Spinal cord (tissue), 10 donors: ENCODE results near the gene GBP1. TPM values are rescaled to one million over a fixed set of nuclear protein-coding genes. Genes with fewer than 3 reads are reported as not detected.
"Not testable (repeated sequence)": the region's sequence is repeated elsewhere in the genome, so short reads cannot be mapped to it uniquely, and the experiment has no call there.

Experiments
- DNase-seq, 6 donors: peaks; one replicate each; pipeline versions ENCODE4 v3.0.0 to v3.0.0-alpha.2; 2013 to 2015; ENCODE audit warnings: low spot score in 6 of 6, low read depth in 4 of 6
- H3K27ac ChIP-seq: one replicate; pipeline ENCODE4 v1.5.1; 2013; ENCODE audit warnings: low read depth, low read length, control low read depth
- H3K27me3 ChIP-seq: one replicate; pipeline ENCODE4 v1.6.1; 2013; ENCODE audit warnings: low read length; ENCODE audit not compliant: control insufficient read depth, insufficient read depth
- H3K36me3 ChIP-seq: one replicate; pipeline ENCODE4 v1.6.1; 2013; ENCODE audit warnings: low read length; ENCODE audit not compliant: control insufficient read depth, insufficient read depth
- H3K4me1 ChIP-seq: one replicate; pipeline ENCODE4 v1.6.1; 2013; ENCODE audit warnings: low read length; ENCODE audit not compliant: control insufficient read depth, insufficient read depth
- H3K4me3 ChIP-seq: one replicate; pipeline ENCODE4 v1.5.1; 2013; ENCODE audit warnings: low read depth, low read length, control low read depth
- H3K9me3 ChIP-seq: one replicate; pipeline ENCODE4 v1.6.1; 2013; ENCODE audit warnings: low read length; ENCODE audit not compliant: control insufficient read depth, insufficient read depth
- WGBS: methylation state at CpG from one replicate; pipeline ENCODE4 v1.1.5; 2013; ENCODE audit warnings: missing lambda C conversion rate; ENCODE audit not compliant: insufficient coverage; 5-methylcytosine and 5-hydroxymethylcytosine counted together
- polyA plus RNA-seq, 2 donors: library from polyadenylated mRNA; unstranded; fragments of 120-200 nt; gene quantifications; one replicate each; pipeline ENCODE4 v1.2.1, GENCODE V29; 2013; ENCODE audit not compliant: insufficient read length in 2 of 2
- total RNA-seq, 2 donors: library from RNA; depleted of rRNA in 1 of 2; stranded (reverse); fragments of 120-200 nt in 1 of 2; fragments of >200 nt in 1 of 2; gene quantifications; one replicate each; pipeline versions ENCODE4 v1.2.3 to v1.2.4, GENCODE V29; 2013 to 2014
- donor health status: healthy.

The GBP1 gene
- total and polyA plus RNA-seq, 4 donors: 1.0 to 15.2 (median 6.3) TPM

- H3K9me3 ChIP-seq, DNase-seq, H3K4me3 ChIP-seq, H3K36me3 ChIP-seq, H3K27me3 ChIP-seq, H3K27ac ChIP-seq, H3K4me1 ChIP-seq: not testable (repeated sequence)
- 94% methylated on average over 3 of the region's 6 CpGs for WGBS
Observed at GRCh38 chr1:89046318-89047183, 18.5 kb downstream of the GBP1 start.

GRCh38 chr1:89044970-89045721 lies 19.9 kb downstream of the GBP1 start:
- WGBS: no CpG with 5 or more reads among the region's 2 CpGs
- Histone ChIP-seq H3K27me3 (no peaks in the 10 kb centered on the region), H3K9me3 (peaks cover 1% of the 10 kb centered on the region), H3K27ac (no peak overlapping the region), H3K36me3 (no peaks in the 10 kb centered on the region), H3K4me3 (no peak overlapping the region), H3K4me1 (no peaks in the 10 kb centered on the region)
- no peak for DNase-seq

GRCh38 chr1:89043940-89044339 lies 21.1 kb downstream of the GBP1 start:
- peaks cover 1% of the 10 kb centered on the region for H3K9me3 ChIP-seq
- H3K4me3 ChIP-seq: no peak overlapping the region
- no peak overlapping the region for H3K27ac ChIP-seq
- WGBS: 77% methylated on average over 4 of the region's 5 CpGs
- DNase-seq: no peak
- no peaks in the 10 kb centered on the region for H3K4me1 ChIP-seq
- no peaks in the 10 kb centered on the region for H3K36me3 ChIP-seq
- no peaks in the 10 kb centered on the region for H3K27me3 ChIP-seq

- WGBS: 92% methylated on average over 7 of the region's 7 CpGs
- Histone ChIP-seq H3K36me3 (no peaks in the 10 kb centered on the region), H3K9me3 (peaks cover 1% of the 10 kb centered on the region), H3K27me3 (no peaks in the 10 kb centered on the region), H3K4me1 (no peaks in the 10 kb centered on the region), H3K27ac (no peak overlapping the region), H3K4me3 (no peak overlapping the region)
- no peak for DNase-seq
Observed at GRCh38 chr1:89042491-89042890, 22.5 kb downstream of the GBP1 start.

GRCh38 chr1:89041721-89042120 lies 23.3 kb downstream of the GBP1 start:
- H3K36me3 ChIP-seq: no peaks in the 10 kb centered on the region
- no peaks in the 10 kb centered on the region for H3K27me3 ChIP-seq
- no peak overlapping the region for H3K27ac ChIP-seq
- no peak overlapping the region for H3K4me3 ChIP-seq
- no CpG with 5 or more reads among the region's 1 CpG for WGBS
- peaks cover 1% of the 10 kb centered on the region for H3K9me3 ChIP-seq
- DNase-seq: no peak
- no peaks in the 10 kb centered on the region for H3K4me1 ChIP-seq

- DNase-seq: no peak
- Histone ChIP-seq H3K27me3 (no peaks in the 10 kb centered on the region), H3K4me1 (no peaks in the 10 kb centered on the region), H3K36me3 (no peaks in the 10 kb centered on the region), H3K4me3 (no peak overlapping the region), H3K27ac (no peak overlapping the region), H3K9me3 (peaks cover 1% of the 10 kb centered on the region)
- 67% methylated on average over 1 of the region's 3 CpGs for WGBS
Observed at GRCh38 chr1:89041119-89041641, 23.8 kb downstream of the GBP1 start.

- peaks cover 1% of the 10 kb centered on the region for H3K9me3 ChIP-seq
- H3K36me3 ChIP-seq: no peaks in the 10 kb centered on the region
- no peaks in the 10 kb centered on the region for H3K4me1 ChIP-seq
- no peaks in the 10 kb centered on the region for H3K27me3 ChIP-seq
- H3K27ac ChIP-seq: no peak overlapping the region
- WGBS: no CpG with 5 or more reads among the region's 1 CpG
- DNase-seq: no peak
- no peak overlapping the region for H3K4me3 ChIP-seq
Observed at GRCh38 chr1:89040315-89040626, 24.7 kb downstream of the GBP1 start.

- no CpG with 5 or more reads among the region's 1 CpG for WGBS
- H3K27me3 ChIP-seq: no peaks in the 10 kb centered on the region
- H3K4me3 ChIP-seq: no peak overlapping the region
- H3K36me3 ChIP-seq: no peaks in the 10 kb centered on the region
- no peak for DNase-seq
- no peak overlapping the region for H3K27ac ChIP-seq
- no peaks in the 10 kb centered on the region for H3K4me1 ChIP-seq
- no peaks in the 10 kb centered on the region for H3K9me3 ChIP-seq
Observed at GRCh38 chr1:89037186-89037585, 27.8 kb downstream of the GBP1 start.

- H3K36me3 ChIP-seq: no peaks in the 10 kb centered on the region
- no peak overlapping the region for H3K4me3 ChIP-seq
- DNase-seq: no peak
- no peaks in the 10 kb centered on the region for H3K4me1 ChIP-seq
- no peaks in the 10 kb centered on the region for H3K27me3 ChIP-seq
- H3K9me3 ChIP-seq: no peaks in the 10 kb centered on the region
- WGBS: 100% methylated on average over 1 of the region's 1 CpG
- H3K27ac ChIP-seq: no peak overlapping the region
Observed at GRCh38 chr1:89035080-89035479, 29.9 kb downstream of the GBP1 start.
